Ectodermal cell (in vitro differentiated cells): ENCODE measurements around the gene AGR3.

Experiments used
- H3K27ac ChIP-seq: 2 replicates; pipeline ENCODE4 v1.7.0; 2013; ENCODE audit warnings: mild to moderate bottlenecking, low read depth, low read length; ENCODE audit not compliant: insufficient read depth, poor library complexity, severe bottlenecking
- H3K27me3 ChIP-seq: 2 replicates; pipeline ENCODE4 v1.7.0; 2013; ENCODE audit warnings: mild to moderate bottlenecking, low read length; ENCODE audit not compliant: insufficient read depth, control insufficient read depth, poor library complexity, severe bottlenecking
- H3K36me3 ChIP-seq: one replicate; pipeline ENCODE4 v1.7.0; 2013; ENCODE audit warnings: low read length; ENCODE audit not compliant: control insufficient read depth, insufficient read depth
- H3K4me1 ChIP-seq: one replicate; pipeline ENCODE4 v1.7.0; 2013; ENCODE audit warnings: low read length; ENCODE audit not compliant: control insufficient read depth, insufficient read depth
- H3K4me3 ChIP-seq: 2 replicates; pipeline ENCODE4 v1.7.0; 2013; ENCODE audit warnings: low read depth, low read length, control low read depth; ENCODE audit not compliant: insufficient read depth
- H3K9me3 ChIP-seq: 2 replicates; pipeline ENCODE4 v1.7.0; 2013; ENCODE audit warnings: mild to moderate bottlenecking, low read length, moderate library complexity; ENCODE audit not compliant: control insufficient read depth
- WGBS, 2 experiments: methylation state at CpG; one replicate each; pipeline ENCODE4 v1.1.7; 2013; ENCODE audit warnings: missing lambda C conversion rate in 2 of 2; 5-methylcytosine and 5-hydroxymethylcytosine counted together

The AGR3 gene

GRCh38 chr7:16839646-16840045 is 42.1 kb downstream of the AGR3 start:
- Histone ChIP-seq H3K4me1 (no peaks in the 10 kb centered on the region), H3K4me3 (no peak overlapping the region), H3K27me3 (no peaks in the 10 kb centered on the region), H3K9me3 (no peaks in the 10 kb centered on the region), H3K27ac (no peak overlapping the region), H3K36me3 (no peaks in the 10 kb centered on the region)
- WGBS, 2 experiments = 94 to 100% methylated on average over 1 to 2 of the region's 2 CpGs

GRCh38 chr7:16838891-16839290 is 42.9 kb downstream of the AGR3 start:
- 86 to 100% methylated on average over 1 of the region's 1 CpG for WGBS, 2 experiments
- no peaks in the 10 kb centered on the region for H3K27me3 ChIP-seq

GRCh38 chr7:16838386-16838785 is 43.4 kb downstream of the AGR3 start:
- Histone ChIP-seq H3K27ac (no peak overlapping the region), H3K36me3 (no peaks in the 10 kb centered on the region), H3K27me3 (no peaks in the 10 kb centered on the region), H3K4me1 (no peaks in the 10 kb centered on the region), H3K4me3 (no peak overlapping the region), H3K9me3 (no peaks in the 10 kb centered on the region)
- 94 to 96% methylated on average over 3 of the region's 3 CpGs for WGBS, 2 experiments

More at GRCh38 chr7:16838891-16839290, 42.9 kb downstream of the AGR3 start:
- Histone ChIP-seq H3K4me1 (no peaks in the 10 kb centered on the region), H3K36me3 (no peaks in the 10 kb centered on the region), H3K9me3 (no peaks in the 10 kb centered on the region), H3K4me3 (no peak overlapping the region), H3K27ac (no peak overlapping the region)

GRCh38 chr7:16836481-16836880 is 45.3 kb downstream of the AGR3 start:
- H3K9me3 ChIP-seq = no peaks in the 10 kb centered on the region
- no peak overlapping the region for H3K27ac ChIP-seq
- 95 to 97% methylated on average over 5 of the region's 5 CpGs for WGBS, 2 experiments
- H3K4me1 ChIP-seq = no peaks in the 10 kb centered on the region
- H3K27me3 ChIP-seq = no peaks in the 10 kb centered on the region
- H3K4me3 ChIP-seq = no peak overlapping the region
- H3K36me3 ChIP-seq = no peaks in the 10 kb centered on the region

- Histone ChIP-seq H3K36me3 (no peaks in the 10 kb centered on the region), H3K9me3 (no peaks in the 10 kb centered on the region), H3K4me3 (no peak overlapping the region), H3K27ac (no peak overlapping the region), H3K27me3 (no peaks in the 10 kb centered on the region), H3K4me1 (no peaks in the 10 kb centered on the region)
- WGBS, 2 experiments = 86 to 100% methylated on average over 1 of the region's 1 CpG
These were observed 48.4 kb downstream of the AGR3 start for GRCh38 chr7:16833373-16833772.

- H3K27me3 ChIP-seq = no peaks in the 10 kb centered on the region
- H3K9me3 ChIP-seq = no peaks in the 10 kb centered on the region
- H3K4me1 ChIP-seq = no peaks in the 10 kb centered on the region
These were observed 55.7 kb downstream of the AGR3 start for GRCh38 chr7:16826060-16826459.

GRCh38 chr7:16822029-16822428 is 59.8 kb downstream of the AGR3 start:
- H3K27me3 ChIP-seq = no peaks in the 10 kb centered on the region
- no peaks in the 10 kb centered on the region for H3K4me1 ChIP-seq
- no peaks in the 10 kb centered on the region for H3K36me3 ChIP-seq
- H3K27ac ChIP-seq = no peak overlapping the region
- WGBS, 2 experiments = 95 to 98% methylated on average over 3 of the region's 3 CpGs
- H3K4me3 ChIP-seq = no peak overlapping the region
- H3K9me3 ChIP-seq = no peaks in the 10 kb centered on the region

More at GRCh38 chr7:16826060-16826459, 55.7 kb downstream of the AGR3 start:
- no peaks in the 10 kb centered on the region for H3K36me3 ChIP-seq
- no peak overlapping the region for H3K4me3 ChIP-seq
- no peak overlapping the region for H3K27ac ChIP-seq

- Histone ChIP-seq H3K27ac (no peak overlapping the region), H3K27me3 (no peaks in the 10 kb centered on the region), H3K36me3 (no peaks in the 10 kb centered on the region), H3K4me3 (no peak overlapping the region), H3K9me3 (no peaks in the 10 kb centered on the region), H3K4me1 (no peaks in the 10 kb centered on the region)
- 90 to 96% methylated on average over 1 to 3 of the region's 3 CpGs for WGBS, 2 experiments
These were observed 63.1 kb downstream of the AGR3 start for GRCh38 chr7:16818732-16819131.

GRCh38 chr7:16817536-16817935 is 64.2 kb downstream of the AGR3 start:
- Histone ChIP-seq H3K9me3 (no peaks in the 10 kb centered on the region), H3K4me1 (no peaks in the 10 kb centered on the region), H3K27me3 (no peaks in the 10 kb centered on the region), H3K27ac (no peak overlapping the region), H3K36me3 (no peaks in the 10 kb centered on the region), H3K4me3 (no peak overlapping the region)
- no CpG with 5 or more reads among the region's 1 CpG for WGBS, 2 experiments

- no peaks in the 10 kb centered on the region for H3K9me3 ChIP-seq
- H3K27ac ChIP-seq = no peak overlapping the region
- 43 to 48% methylated on average over 2 of the region's 2 CpGs for WGBS, 2 experiments
- no peak overlapping the region for H3K4me3 ChIP-seq
- no peaks in the 10 kb centered on the region for H3K27me3 ChIP-seq
- no peaks in the 10 kb centered on the region for H3K4me1 ChIP-seq
- no peaks in the 10 kb centered on the region for H3K36me3 ChIP-seq
These were observed 65.0 kb downstream of the AGR3 start for GRCh38 chr7:16816824-16817223.

GRCh38 chr7:16815001-16815400 is 66.8 kb downstream of the AGR3 start:
- Histone ChIP-seq H3K4me1 (no peaks in the 10 kb centered on the region), H3K4me3 (no peak overlapping the region), H3K27ac (no peak overlapping the region), H3K36me3 (no peaks in the 10 kb centered on the region), H3K27me3 (no peaks in the 10 kb centered on the region), H3K9me3 (no peaks in the 10 kb centered on the region)
- WGBS, 2 experiments = 95 to 96% methylated on average over 2 of the region's 2 CpGs
